WTC11 (cell line): ENCODE results near the gene XAGE3.

Experiments
- ESRRA ChIP-seq: sonication (generic); formaldehyde crosslinking; IDR thresholded peaks from 2 replicates; pipeline ENCODE4 v1.8.1; 2022; ENCODE audit warnings: mild to moderate bottlenecking, missing genetic modification reagents, borderline replicate concordance
- FOXK1 ChIP-seq: sonication (generic); formaldehyde crosslinking; IDR thresholded peaks from 2 replicates; pipeline ENCODE4 v1.8.0; 2022; ENCODE audit warnings: mild to moderate bottlenecking, moderate library complexity, missing genetic modification reagents
- HMGA2 ChIP-seq: fragments of 250-450 bp; sonication (Bioruptor Pico); IDR thresholded peaks from 2 replicates; pipeline ENCODE4 v1.4.0; 2021; ENCODE audit warnings: mild to moderate bottlenecking, moderate library complexity
- SP1 ChIP-seq: sonication (generic); formaldehyde crosslinking; conservative IDR thresholded peaks from 2 replicates; pipeline ENCODE4 v1.8.1; 2022; ENCODE audit warnings: missing genetic modification reagents
- TF ChIP-seq, protein P1 (sequence below): fragments of 200-600 bp; IDR thresholded peaks from 2 replicates; pipeline ENCODE4 v1.8.0; 2022; ENCODE audit warnings: antibody characterized with exemption
- TF ChIP-seq, protein P2 (sequence below): fragments of 250-450 bp; sonication (Bioruptor Pico); IDR thresholded peaks from 2 replicates; pipeline ENCODE4 v1.9.0; 2021; ENCODE audit warnings: mild to moderate bottlenecking
- TF ChIP-seq, protein P3 (sequence below): sonication (generic); formaldehyde crosslinking; IDR thresholded peaks from 2 replicates; pipeline ENCODE4 v1.8.1; 2022; ENCODE audit warnings: low read depth, mild to moderate bottlenecking, moderate library complexity, missing genetic modification reagents, borderline replicate concordance
- TF ChIP-seq, protein P4 (sequence below): sonication (generic); formaldehyde crosslinking; IDR thresholded peaks from 2 replicates; pipeline ENCODE4 v1.8.0; 2022; ENCODE audit warnings: mild to moderate bottlenecking, missing genetic modification reagents
- TF ChIP-seq, protein P5 (sequence below): sonication (generic); formaldehyde crosslinking; IDR thresholded peaks from 2 replicates; pipeline ENCODE4 v1.8.1; 2023; ENCODE audit warnings: mild to moderate bottlenecking, moderate library complexity, missing genetic modification reagents

DNA sequence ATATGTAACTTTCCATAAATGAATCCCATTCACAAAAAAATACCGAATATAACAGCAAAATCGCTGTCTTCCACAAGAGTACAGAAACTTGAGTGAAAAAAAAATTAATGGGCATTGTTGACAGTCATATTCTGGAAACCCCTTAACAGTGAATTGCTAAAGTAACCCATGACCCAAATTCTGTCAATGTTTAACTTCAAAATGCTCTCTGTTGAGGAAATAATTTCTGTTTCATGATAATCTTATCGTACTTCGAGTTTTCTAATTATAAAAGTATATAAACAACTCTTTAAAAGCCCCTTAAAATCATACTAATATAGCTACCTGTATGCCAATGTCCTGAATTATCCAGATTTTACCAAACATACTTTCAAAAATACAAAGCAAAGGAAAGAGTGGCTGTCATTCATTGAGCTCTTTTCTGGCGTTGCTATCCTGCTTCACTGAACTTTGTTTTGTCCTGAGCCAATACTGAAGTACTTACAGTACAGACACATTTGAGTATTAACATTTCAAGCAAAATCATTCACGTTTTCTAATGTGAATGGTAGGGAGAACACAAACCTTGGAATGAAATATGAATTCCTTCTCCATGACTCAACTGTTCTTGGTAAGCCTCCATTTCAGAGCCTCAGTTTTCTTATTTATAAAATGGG, 2.4 kb downstream of the XAGE3 start:
- TF ChIP-seq, protein P1, sequence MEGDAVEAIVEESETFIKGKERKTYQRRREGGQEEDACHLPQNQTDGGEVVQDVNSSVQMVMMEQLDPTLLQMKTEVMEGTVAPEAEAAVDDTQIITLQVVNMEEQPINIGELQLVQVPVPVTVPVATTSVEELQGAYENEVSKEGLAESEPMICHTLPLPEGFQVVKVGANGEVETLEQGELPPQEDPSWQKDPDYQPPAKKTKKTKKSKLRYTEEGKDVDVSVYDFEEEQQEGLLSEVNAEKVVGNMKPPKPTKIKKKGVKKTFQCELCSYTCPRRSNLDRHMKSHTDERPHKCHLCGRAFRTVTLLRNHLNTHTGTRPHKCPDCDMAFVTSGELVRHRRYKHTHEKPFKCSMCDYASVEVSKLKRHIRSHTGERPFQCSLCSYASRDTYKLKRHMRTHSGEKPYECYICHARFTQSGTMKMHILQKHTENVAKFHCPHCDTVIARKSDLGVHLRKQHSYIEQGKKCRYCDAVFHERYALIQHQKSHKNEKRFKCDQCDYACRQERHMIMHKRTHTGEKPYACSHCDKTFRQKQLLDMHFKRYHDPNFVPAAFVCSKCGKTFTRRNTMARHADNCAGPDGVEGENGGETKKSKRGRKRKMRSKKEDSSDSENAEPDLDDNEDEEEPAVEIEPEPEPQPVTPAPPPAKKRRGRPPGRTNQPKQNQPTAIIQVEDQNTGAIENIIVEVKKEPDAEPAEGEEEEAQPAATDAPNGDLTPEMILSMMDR, result no peak
- no peak for TF ChIP-seq SP1 (CRISPR knock-in tag)
- TF ChIP-seq, protein P2, sequence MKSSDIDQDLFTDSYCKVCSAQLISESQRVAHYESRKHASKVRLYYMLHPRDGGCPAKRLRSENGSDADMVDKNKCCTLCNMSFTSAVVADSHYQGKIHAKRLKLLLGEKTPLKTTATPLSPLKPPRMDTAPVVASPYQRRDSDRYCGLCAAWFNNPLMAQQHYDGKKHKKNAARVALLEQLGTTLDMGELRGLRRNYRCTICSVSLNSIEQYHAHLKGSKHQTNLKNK, result no peak
- TF ChIP-seq, protein P3, sequence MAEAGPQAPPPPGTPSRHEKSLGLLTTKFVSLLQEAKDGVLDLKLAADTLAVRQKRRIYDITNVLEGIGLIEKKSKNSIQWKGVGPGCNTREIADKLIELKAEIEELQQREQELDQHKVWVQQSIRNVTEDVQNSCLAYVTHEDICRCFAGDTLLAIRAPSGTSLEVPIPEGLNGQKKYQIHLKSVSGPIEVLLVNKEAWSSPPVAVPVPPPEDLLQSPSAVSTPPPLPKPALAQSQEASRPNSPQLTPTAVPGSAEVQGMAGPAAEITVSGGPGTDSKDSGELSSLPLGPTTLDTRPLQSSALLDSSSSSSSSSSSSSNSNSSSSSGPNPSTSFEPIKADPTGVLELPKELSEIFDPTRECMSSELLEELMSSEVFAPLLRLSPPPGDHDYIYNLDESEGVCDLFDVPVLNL (CRISPR knock-in tag), result no peak
- TF ChIP-seq, protein P4, sequence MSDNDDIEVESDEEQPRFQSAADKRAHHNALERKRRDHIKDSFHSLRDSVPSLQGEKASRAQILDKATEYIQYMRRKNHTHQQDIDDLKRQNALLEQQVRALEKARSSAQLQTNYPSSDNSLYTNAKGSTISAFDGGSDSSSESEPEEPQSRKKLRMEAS (CRISPR knock-in tag), result no peak
- TF ChIP-seq, protein P5, sequence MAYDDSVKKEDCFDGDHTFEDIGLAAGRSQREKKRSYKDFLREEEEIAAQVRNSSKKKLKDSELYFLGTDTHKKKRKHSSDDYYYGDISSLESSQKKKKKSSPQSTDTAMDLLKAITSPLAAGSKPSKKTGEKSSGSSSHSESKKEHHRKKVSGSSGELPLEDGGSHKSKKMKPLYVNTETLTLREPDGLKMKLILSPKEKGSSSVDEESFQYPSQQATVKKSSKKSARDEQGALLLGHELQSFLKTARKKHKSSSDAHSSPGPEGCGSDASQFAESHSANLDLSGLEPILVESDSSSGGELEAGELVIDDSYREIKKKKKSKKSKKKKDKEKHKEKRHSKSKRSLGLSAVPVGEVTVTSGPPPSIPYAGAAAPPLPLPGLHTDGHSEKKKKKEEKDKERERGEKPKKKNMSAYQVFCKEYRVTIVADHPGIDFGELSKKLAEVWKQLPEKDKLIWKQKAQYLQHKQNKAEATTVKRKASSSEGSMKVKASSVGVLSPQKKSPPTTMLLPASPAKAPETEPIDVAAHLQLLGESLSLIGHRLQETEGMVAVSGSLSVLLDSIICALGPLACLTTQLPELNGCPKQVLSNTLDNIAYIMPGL (CRISPR knock-in tag), result no peak
- no peak for TF ChIP-seq HMGA2 (CRISPR knock-in tag)
- no peak for TF ChIP-seq ESRRA (CRISPR knock-in tag)
- TF ChIP-seq FOXK1 (CRISPR knock-in tag), result no peak
